HepG2 (cell line): ENCODE data around the gene ZNF225. TPM values are rescaled to one million over a fixed set of nuclear protein-coding genes. Genes with fewer than 3 reads are reported as not detected.

Experiments
- ATRX ChIP-seq: sonication (generic); formaldehyde crosslinking; IDR thresholded peaks from 2 replicates; pipeline ENCODE4 v1.4.0; 2020; ENCODE audit warnings: missing genetic modification reagents, borderline replicate concordance
- FLYWCH1 ChIP-seq: sonication (generic); formaldehyde crosslinking; IDR thresholded peaks from 2 replicates; pipeline ENCODE4 v1.8.1; 2023; ENCODE audit warnings: mild to moderate bottlenecking, missing genetic modification reagents
- KDM6A ChIP-seq: IDR thresholded peaks from 2 replicates; pipeline ENCODE4 v1.6.1; 2016; ENCODE audit warnings: low read depth
- RARG ChIP-seq: sonication (generic); formaldehyde crosslinking; IDR thresholded peaks from 2 replicates; pipeline ENCODE4 v1.4.0; 2020; ENCODE audit warnings: low read depth, mild to moderate bottlenecking, missing genetic modification reagents
- REXO4 ChIP-seq: sonication (generic); formaldehyde crosslinking; IDR thresholded peaks from 2 replicates; pipeline ENCODE4 v1.8.0; 2022; ENCODE audit warnings: missing genetic modification reagents, mild to moderate bottlenecking, borderline replicate concordance
- SIN3A ChIP-seq: IDR thresholded peaks from 2 replicates; pipeline ENCODE4 v1.6.1; 2011; ENCODE audit warnings: low read depth, mild to moderate bottlenecking, control low read depth, low read length, borderline replicate concordance
- SKI ChIP-seq: fragments of 450-650 bp; IDR thresholded peaks from one replicate; pipeline ENCODE4 v1.6.1; 2018; ENCODE audit warnings: mild to moderate bottlenecking; ENCODE audit not compliant: partially characterized antibody
- STAG1 ChIP-seq: sonication (generic); formaldehyde crosslinking; IDR thresholded peaks from 2 replicates; pipeline ENCODE4 v1.4.0; 2020; ENCODE audit warnings: missing genetic modification reagents
- TBX2 ChIP-seq: sonication (generic); formaldehyde crosslinking; IDR thresholded peaks from 2 replicates; pipeline ENCODE4 v1.5.0; 2020; ENCODE audit warnings: missing genetic modification reagents, mild to moderate bottlenecking, borderline replicate concordance
- TRIM24 ChIP-seq: sonication (generic); formaldehyde crosslinking; IDR thresholded peaks from 2 replicates; pipeline ENCODE4 v1.8.0; 2022; ENCODE audit warnings: mild to moderate bottlenecking, missing genetic modification reagents
- ZC3H13 ChIP-seq: sonication (generic); formaldehyde crosslinking; IDR thresholded peaks from 2 replicates; pipeline ENCODE4 v1.8.1; 2023; ENCODE audit warnings: mild to moderate bottlenecking, missing genetic modification reagents, moderate library complexity
- ZNF251 ChIP-seq: sonication (generic); formaldehyde crosslinking; IDR thresholded peaks from 2 replicates; pipeline ENCODE4 v1.9.0; 2021; ENCODE audit warnings: mild to moderate bottlenecking, missing genetic modification reagents
- ZNF30 ChIP-seq: sonication (generic); formaldehyde crosslinking; IDR thresholded peaks from 2 replicates; pipeline ENCODE4 v1.5.0; 2020; ENCODE audit warnings: mild to moderate bottlenecking, missing genetic modification reagents
- ZNF34 ChIP-seq: sonication (generic); formaldehyde crosslinking; IDR thresholded peaks from 2 replicates; pipeline ENCODE4 v1.4.0; 2020; ENCODE audit warnings: mild to moderate bottlenecking, missing genetic modification reagents, borderline replicate concordance
- ZNF382 ChIP-seq: sonication (generic); formaldehyde crosslinking; IDR thresholded peaks from 2 replicates; pipeline ENCODE4 v1.5.0; 2020; ENCODE audit warnings: missing genetic modification reagents, mild to moderate bottlenecking, borderline replicate concordance
- ZNF543 ChIP-seq: sonication (generic); formaldehyde crosslinking; IDR thresholded peaks from 2 replicates; pipeline ENCODE4 v1.4.0; 2020; ENCODE audit warnings: mild to moderate bottlenecking, missing genetic modification reagents
- ZNF589 ChIP-seq: sonication (generic); formaldehyde crosslinking; conservative IDR thresholded peaks from 2 replicates; pipeline ENCODE4 v1.8.0; 2022; ENCODE audit warnings: mild to moderate bottlenecking, moderate library complexity, missing genetic modification reagents
- polyA plus RNA-seq, 8 experiments: library from polyadenylated mRNA; depleted of rRNA in 3 of 8; stranded (reverse) in 7 of 8; unstranded in 1 of 8; fragments of >200 nt; fragmentation: Illumina TruSeq in 4 of 8; extraction: Trizol in 4 of 8; gene quantifications; 2 replicates each; pipeline versions ENCODE4 v1.2.1 to v1.2.3, GENCODE V29; 2011 to 2016; ENCODE audit warnings: low read depth in 4 of 8, missing spikeins in 1 of 8, mixed read lengths in 1 of 8; ENCODE audit not compliant: insufficient read depth in 1 of 8
- total RNA-seq, 5 experiments: library from RNA; depleted of rRNA; stranded (reverse); fragments of >200 nt; fragmentation: Illumina TruSeq; extraction: Trizol; gene quantifications; 2 replicates each; pipeline ENCODE4 v1.2.3, GENCODE V29; 2016; ENCODE audit warnings: low read depth in 1 of 5
- TF ChIP-seq, protein P1 (sequence below): sonication (generic); formaldehyde crosslinking; IDR thresholded peaks from 2 replicates; pipeline ENCODE4 v1.9.0; 2021; ENCODE audit warnings: missing genetic modification reagents, borderline replicate concordance
- TF ChIP-seq, protein P2 (sequence below): sonication (generic); formaldehyde crosslinking; IDR thresholded peaks from 2 replicates; pipeline ENCODE4 v1.5.0; 2020; ENCODE audit warnings: missing genetic modification reagents
- TF ChIP-seq, protein P3 (sequence below): sonication (generic); formaldehyde crosslinking; IDR thresholded peaks from 2 replicates; pipeline ENCODE4 v1.4.0; 2020; ENCODE audit warnings: missing genetic modification reagents, borderline replicate concordance
- TF ChIP-seq, protein P4 (sequence below): sonication (generic); formaldehyde crosslinking; IDR thresholded peaks from 2 replicates; pipeline ENCODE4 v1.5.0; 2020; ENCODE audit warnings: mild to moderate bottlenecking, missing genetic modification reagents
- TF ChIP-seq, protein P5 (sequence below): fragments of 450-650 bp; IDR thresholded peaks from 2 replicates; pipeline ENCODE4 v1.6.1; 2017

The ZNF225 gene
- total and polyA plus RNA-seq, 2 of the 13 experiments (the other 11 are each of a cell fraction or from before 2014, with no cell fraction given), result 0.87 to 3.3 TPM

DNA sequence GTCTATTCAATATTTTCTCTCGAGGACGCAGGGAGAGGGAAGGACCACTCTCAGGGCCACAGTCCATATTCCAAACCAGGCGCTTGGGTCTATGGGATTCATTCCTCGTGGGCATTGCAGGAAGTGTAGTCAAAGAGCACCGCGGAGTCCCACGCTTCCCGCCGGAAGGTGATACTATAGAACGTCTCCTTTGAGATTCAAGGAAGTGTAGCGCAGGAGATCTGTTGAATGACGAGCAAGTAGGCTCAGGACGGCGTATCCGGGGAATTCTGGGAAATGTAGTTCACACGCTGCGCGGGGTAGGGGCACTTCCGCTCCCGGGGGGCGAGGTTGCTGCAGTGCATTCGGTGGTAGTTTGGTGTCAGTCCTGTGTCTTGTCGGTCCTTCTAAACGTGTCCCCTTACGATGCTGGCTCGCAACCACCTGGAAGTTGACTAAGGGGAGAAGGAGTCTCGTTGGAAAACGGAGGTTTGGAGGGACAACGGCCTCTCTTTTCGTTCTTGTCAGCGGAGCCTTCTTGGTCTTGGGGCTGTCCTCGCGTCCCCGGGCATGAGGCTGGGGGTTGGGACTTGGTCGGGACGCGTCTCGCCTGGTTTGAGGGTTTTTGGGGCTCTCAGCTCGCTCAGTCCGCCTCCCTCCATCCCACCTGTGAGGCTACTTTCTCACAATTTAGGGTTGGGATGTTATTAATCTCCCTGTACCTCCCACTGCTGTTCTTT lies 41.2 kb upstream of the ZNF225 start, which contains the start of gene ZNF284 (continued):
- TF ChIP-seq REXO4 (CRISPR knock-in tag) (no peak), ZNF382 (no peak), TBX2 (CRISPR knock-in tag) (peak; percentile 50; the same call in 1 of the 2 replicates), STAG1 (CRISPR knock-in tag) (no peak), SKI (no peak), ZNF589 (CRISPR knock-in tag) (no peak; the same call in 1 of the 2 replicates), TRIM24 (no peak), RARG (CRISPR knock-in tag) (no peak), ZNF34 (CRISPR knock-in tag) (no peak), ZNF30 (CRISPR knock-in tag) (no peak), KDM6A (CRISPR knock-in tag) (no peak), FLYWCH1 (CRISPR knock-in tag) (no peak), ZNF543 (CRISPR knock-in tag) (no peak), ZC3H13 (CRISPR knock-in tag) (no peak), ZNF251 (CRISPR knock-in tag) (no peak), ATRX (CRISPR knock-in tag) (no peak), SIN3A (peak; percentile 69; the same call in 1 of the 2 replicates)
- TF ChIP-seq, protein P1, sequence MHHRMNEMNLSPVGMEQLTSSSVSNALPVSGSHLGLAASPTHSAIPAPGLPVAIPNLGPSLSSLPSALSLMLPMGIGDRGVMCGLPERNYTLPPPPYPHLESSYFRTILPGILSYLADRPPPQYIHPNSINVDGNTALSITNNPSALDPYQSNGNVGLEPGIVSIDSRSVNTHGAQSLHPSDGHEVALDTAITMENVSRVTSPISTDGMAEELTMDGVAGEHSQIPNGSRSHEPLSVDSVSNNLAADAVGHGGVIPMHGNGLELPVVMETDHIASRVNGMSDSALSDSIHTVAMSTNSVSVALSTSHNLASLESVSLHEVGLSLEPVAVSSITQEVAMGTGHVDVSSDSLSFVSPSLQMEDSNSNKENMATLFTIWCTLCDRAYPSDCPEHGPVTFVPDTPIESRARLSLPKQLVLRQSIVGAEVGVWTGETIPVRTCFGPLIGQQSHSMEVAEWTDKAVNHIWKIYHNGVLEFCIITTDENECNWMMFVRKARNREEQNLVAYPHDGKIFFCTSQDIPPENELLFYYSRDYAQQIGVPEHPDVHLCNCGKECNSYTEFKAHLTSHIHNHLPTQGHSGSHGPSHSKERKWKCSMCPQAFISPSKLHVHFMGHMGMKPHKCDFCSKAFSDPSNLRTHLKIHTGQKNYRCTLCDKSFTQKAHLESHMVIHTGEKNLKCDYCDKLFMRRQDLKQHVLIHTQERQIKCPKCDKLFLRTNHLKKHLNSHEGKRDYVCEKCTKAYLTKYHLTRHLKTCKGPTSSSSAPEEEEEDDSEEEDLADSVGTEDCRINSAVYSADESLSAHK (CRISPR knock-in tag), result no peak
- TF ChIP-seq, protein P2, sequence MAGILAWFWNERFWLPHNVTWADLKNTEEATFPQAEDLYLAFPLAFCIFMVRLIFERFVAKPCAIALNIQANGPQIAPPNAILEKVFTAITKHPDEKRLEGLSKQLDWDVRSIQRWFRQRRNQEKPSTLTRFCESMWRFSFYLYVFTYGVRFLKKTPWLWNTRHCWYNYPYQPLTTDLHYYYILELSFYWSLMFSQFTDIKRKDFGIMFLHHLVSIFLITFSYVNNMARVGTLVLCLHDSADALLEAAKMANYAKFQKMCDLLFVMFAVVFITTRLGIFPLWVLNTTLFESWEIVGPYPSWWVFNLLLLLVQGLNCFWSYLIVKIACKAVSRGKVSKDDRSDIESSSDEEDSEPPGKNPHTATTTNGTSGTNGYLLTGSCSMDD (CRISPR knock-in tag), result no peak
- TF ChIP-seq, protein P3, sequence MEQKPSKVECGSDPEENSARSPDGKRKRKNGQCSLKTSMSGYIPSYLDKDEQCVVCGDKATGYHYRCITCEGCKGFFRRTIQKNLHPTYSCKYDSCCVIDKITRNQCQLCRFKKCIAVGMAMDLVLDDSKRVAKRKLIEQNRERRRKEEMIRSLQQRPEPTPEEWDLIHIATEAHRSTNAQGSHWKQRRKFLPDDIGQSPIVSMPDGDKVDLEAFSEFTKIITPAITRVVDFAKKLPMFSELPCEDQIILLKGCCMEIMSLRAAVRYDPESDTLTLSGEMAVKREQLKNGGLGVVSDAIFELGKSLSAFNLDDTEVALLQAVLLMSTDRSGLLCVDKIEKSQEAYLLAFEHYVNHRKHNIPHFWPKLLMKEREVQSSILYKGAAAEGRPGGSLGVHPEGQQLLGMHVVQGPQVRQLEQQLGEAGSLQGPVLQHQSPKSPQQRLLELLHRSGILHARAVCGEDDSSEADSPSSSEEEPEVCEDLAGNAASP, result peak; percentile 66; the same call in 1 of the 2 replicates
- TF ChIP-seq, protein P4, sequence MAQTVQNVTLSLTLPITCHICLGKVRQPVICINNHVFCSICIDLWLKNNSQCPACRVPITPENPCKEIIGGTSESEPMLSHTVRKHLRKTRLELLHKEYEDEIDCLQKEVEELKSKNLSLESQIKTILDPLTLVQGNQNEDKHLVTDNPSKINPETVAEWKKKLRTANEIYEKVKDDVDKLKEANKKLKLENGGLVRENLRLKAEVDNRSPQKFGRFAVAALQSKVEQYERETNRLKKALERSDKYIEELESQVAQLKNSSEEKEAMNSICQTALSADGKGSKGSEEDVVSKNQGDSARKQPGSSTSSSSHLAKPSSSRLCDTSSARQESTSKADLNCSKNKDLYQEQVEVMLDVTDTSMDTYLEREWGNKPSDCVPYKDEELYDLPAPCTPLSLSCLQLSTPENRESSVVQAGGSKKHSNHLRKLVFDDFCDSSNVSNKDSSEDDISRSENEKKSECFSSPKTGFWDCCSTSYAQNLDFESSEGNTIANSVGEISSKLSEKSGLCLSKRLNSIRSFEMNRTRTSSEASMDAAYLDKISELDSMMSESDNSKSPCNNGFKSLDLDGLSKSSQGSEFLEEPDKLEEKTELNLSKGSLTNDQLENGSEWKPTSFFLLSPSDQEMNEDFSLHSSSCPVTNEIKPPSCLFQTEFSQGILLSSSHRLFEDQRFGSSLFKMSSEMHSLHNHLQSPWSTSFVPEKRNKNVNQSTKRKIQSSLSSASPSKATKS, result no peak
- TF ChIP-seq, protein P5, sequence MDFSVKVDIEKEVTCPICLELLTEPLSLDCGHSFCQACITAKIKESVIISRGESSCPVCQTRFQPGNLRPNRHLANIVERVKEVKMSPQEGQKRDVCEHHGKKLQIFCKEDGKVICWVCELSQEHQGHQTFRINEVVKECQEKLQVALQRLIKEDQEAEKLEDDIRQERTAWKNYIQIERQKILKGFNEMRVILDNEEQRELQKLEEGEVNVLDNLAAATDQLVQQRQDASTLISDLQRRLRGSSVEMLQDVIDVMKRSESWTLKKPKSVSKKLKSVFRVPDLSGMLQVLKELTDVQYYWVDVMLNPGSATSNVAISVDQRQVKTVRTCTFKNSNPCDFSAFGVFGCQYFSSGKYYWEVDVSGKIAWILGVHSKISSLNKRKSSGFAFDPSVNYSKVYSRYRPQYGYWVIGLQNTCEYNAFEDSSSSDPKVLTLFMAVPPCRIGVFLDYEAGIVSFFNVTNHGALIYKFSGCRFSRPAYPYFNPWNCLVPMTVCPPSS, result no peak
